ENCODE data around the gene KRT3. TPM values are rescaled to one million over a fixed set of nuclear protein-coding genes. Genes with fewer than 3 reads are reported as not detected.
"Not testable (repeated sequence)": the region's sequence is repeated elsewhere in the genome, so short reads cannot be mapped to it uniquely, and the experiment has no call there.

KRT3 gene
- total RNA-seq, 1 donor from 2014 or later: not detected

- no peak for DNase-seq (ENCODE audit: low spot score)
Measured at GRCh38 chr12:52798003-52798670, 2.2 kb upstream of the KRT3 start.

- no peak for DNase-seq (ENCODE audit: low spot score)
Measured at GRCh38 chr12:52797529-52797894, 1.6 kb upstream of the KRT3 start.

GRCh38 chr12:52796839-52797528 is 1.1 kb upstream of the KRT3 start:
- DNase-seq (ENCODE audit: low spot score): peak; percentile 45

GRCh38 chr12:52796429-52796794 is 495 bp upstream of the KRT3 start:
- DNase-seq (ENCODE audit: low spot score): no peak

GRCh38 chr12:52795332-52795674 is 614 bp downstream of the KRT3 start:
- not testable (repeated sequence) for DNase-seq (ENCODE audit: low spot score)

GRCh38 chr12:52794479-52795331 is 1.2 kb downstream of the KRT3 start:
- DNase-seq (ENCODE audit: low spot score): no peak

GRCh38 chr12:52792185-52793029 is 3.5 kb downstream of the KRT3 start:
- no peak for DNase-seq (ENCODE audit: low spot score)

GRCh38 chr12:52791271-52792184 is 4.4 kb downstream of the KRT3 start:
- no peak for DNase-seq (ENCODE audit: low spot score)

- peak; percentile 82 for DNase-seq (ENCODE audit: low spot score)
Measured at GRCh38 chr12:52790427-52791270, 5.3 kb downstream of the KRT3 start.

GRCh38 chr12:52789637-52790426 is 6.1 kb downstream of the KRT3 start:
- DNase-seq (ENCODE audit: low spot score): peak; percentile 13

- no peak for DNase-seq (ENCODE audit: low spot score)
Measured at GRCh38 chr12:52788876-52789636, 6.9 kb downstream of the KRT3 start.

- peak; percentile 20 for DNase-seq (ENCODE audit: low spot score)
Measured at GRCh38 chr12:52788192-52788875, 7.6 kb downstream of the KRT3 start.

- DNase-seq (ENCODE audit: low spot score): peak; percentile 96
Measured at GRCh38 chr12:52787324-52788191, 8.4 kb downstream of the KRT3 start.

- DNase-seq (ENCODE audit: low spot score): no peak
Measured at GRCh38 chr12:52784909-52785308, 11.0 kb downstream of the KRT3 start.

GRCh38 chr12:52783563-52784316 is 12.2 kb downstream of the KRT3 start:
- no peak for DNase-seq (ENCODE audit: low spot score)

- DNase-seq (ENCODE audit: low spot score): no peak
Measured at GRCh38 chr12:52782502-52782901, 13.4 kb downstream of the KRT3 start.
